Measurements from ENCODE around the gene GPR132. TPM values are rescaled to one million over a fixed set of nuclear protein-coding genes. Genes with fewer than 3 reads are reported as not detected.

Gene GPR132
- total RNA-seq, 1 donor from 2014 or later, result 48.5 TPM

DNA sequence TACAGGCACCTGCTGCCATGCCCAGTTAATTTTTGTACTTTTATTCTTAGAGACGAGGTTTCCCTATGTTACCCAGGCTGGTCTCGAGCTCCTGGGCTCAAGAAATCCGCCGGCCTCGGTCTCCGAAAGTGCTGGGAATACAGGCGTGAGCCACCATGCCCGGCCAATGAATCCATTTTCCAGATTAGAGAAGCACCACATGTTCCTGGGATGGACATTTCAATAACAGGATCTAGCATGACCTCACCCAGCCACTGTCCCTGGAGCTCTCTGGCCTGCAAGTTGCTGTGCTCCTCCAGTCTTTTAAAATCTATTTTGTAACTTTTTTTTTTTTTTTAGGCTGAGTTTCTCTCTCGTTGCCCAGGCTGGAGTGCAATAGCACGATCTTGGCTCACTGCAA, 2.2 kb downstream of the GPR132 start:
- no peaks in the 10 kb centered on the region for H3K9me3 Mint-ChIP-seq
- ChIA-PET CTCF (interaction anchor here (1.7 to 7.7 kb wide), 2 partner anchors 18 to 24 kb away, joined by 6 to 56 read pairs; no protein-coding TSS in a partner anchor), POLR2A (interaction anchor here (0.6 to 4.4 kb wide), 12 partner anchors 8 to 402 kb away, joined by 3 to 38 read pairs (median 10); partner anchors contain the start of genes BRF1, CDCA4, CLBA1 and PLD4)
- ATAC-seq (ENCODE audit: low read depth) (no peak), DNase-seq (no peak)
- no peak for TF ChIP-seq CTCF (IDR thresholded peaks at IDR 0.05)
- intact Hi-C loops (cut with micrococcal nuclease), result loop anchor here (5.0 kb wide), 1 partner anchor 136 kb away; no protein-coding TSS in a partner anchor
- H3K4me1 Mint-ChIP-seq, result peaks cover 89% of the 10 kb centered on the region
- H3K27me3 Mint-ChIP-seq, result no peaks in the 10 kb centered on the region
- H3K27ac Mint-ChIP-seq, result peak overlapping the region; percentile 89
- peak overlapping the region; percentile 90 for H3K4me3 Mint-ChIP-seq
- H3K36me3 Mint-ChIP-seq (ENCODE audit: low read depth), result peaks cover 23% of the 10 kb centered on the region

- ChIA-PET CTCF (interaction anchor here (1.6 to 7.7 kb wide), 3 partner anchors 8 to 25 kb away, joined by 3 to 56 read pairs (median 6); no protein-coding TSS in a partner anchor), POLR2A (interaction anchor here (0.7 to 3.1 kb wide), 9 partner anchors 9 to 359 kb away, joined by 3 to 26 read pairs (median 7); partner anchors contain the start of genes CDCA4 and PLD4)
- TF ChIP-seq CTCF (IDR thresholded peaks at IDR 0.05), result no peak
- no peaks in the 10 kb centered on the region for H3K27me3 Mint-ChIP-seq
- ATAC-seq (ENCODE audit: low read depth) (no peak), DNase-seq (no peak)
- H3K4me3 Mint-ChIP-seq, result peak overlapping the region; percentile 90
- H3K36me3 Mint-ChIP-seq (ENCODE audit: low read depth), result peaks cover 29% of the 10 kb centered on the region
- H3K4me1 Mint-ChIP-seq, result peaks cover 80% of the 10 kb centered on the region
- H3K9me3 Mint-ChIP-seq, result no peaks in the 10 kb centered on the region
- intact Hi-C loops (cut with micrococcal nuclease), result loop anchor here (5.0 kb wide), 1 partner anchor 135 kb away; no protein-coding TSS in a partner anchor
- H3K27ac Mint-ChIP-seq, result peak overlapping the region; percentile 89
Measured at GRCh38 chr14:105062048-105062433, 3.2 kb downstream of the GPR132 start.

GRCh38 chr14:105061428-105062047, 3.7 kb downstream of the GPR132 start:
- ATAC-seq (ENCODE audit: low read depth) (peak; percentile 19), DNase-seq (peak; percentile 61)
- intact Hi-C loops (cut with micrococcal nuclease), result loop anchor here (1.0 to 5.0 kb wide), 2 partner anchors 9 to 134 kb away; no protein-coding TSS in a partner anchor
- Mint-ChIP-seq H3K9me3 (no peaks in the 10 kb centered on the region), H3K4me1 (peaks cover 75% of the 10 kb centered on the region), H3K27me3 (no peaks in the 10 kb centered on the region), H3K27ac (peak overlapping the region; percentile 89), H3K4me3 (peak overlapping the region; percentile 90), H3K36me3 (ENCODE audit: low read depth) (peaks cover 35% of the 10 kb centered on the region)
- TF ChIP-seq CTCF (IDR thresholded peaks at IDR 0.05), result no peak
- ChIA-PET POLR2A (interaction anchor here (0.6 to 3.1 kb wide), 13 partner anchors 10 to 360 kb away, joined by 3 to 26 read pairs (median 7); partner anchors contain the start of genes CDCA4, CLBA1 and PLD4), CTCF (interaction anchor here (0.8 to 7.7 kb wide), 4 partner anchors 9 to 291 kb away, joined by 3 to 56 read pairs (median 4); no protein-coding TSS in a partner anchor)

DNA sequence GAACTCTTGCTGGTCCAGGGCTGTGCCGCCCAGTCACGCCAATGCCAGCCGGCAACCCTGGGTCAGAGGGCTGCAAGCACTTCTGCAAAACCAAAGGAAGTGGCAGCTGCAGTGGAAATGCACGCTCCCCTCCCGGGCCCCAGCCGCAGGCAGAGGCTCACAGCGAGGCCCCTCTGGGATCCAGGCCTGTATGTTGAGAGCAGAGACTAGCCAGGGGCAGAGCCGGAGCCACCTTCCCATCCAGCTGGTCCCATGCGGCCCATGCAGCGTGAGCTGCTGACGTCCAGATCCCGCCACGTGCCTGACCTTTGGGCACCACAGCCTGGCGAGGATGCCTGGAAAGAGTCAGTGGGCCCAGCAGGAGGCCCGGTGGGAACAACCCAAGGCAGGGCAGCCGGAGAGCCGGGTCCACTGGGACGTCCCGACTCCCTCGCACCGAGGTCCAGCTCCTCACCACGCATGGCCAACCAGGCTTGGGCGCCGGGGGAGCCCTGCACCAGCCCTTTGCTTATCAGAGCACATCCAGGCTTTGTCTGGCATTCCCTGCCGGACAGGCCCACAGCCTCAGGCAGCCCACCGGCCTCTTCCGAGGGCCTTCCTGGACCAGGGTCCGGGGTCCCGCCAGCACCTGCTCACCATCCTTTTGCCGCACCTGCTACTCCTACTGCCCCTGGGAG, 4.3 kb downstream of the GPR132 start:
- H3K27me3 Mint-ChIP-seq, result no peaks in the 10 kb centered on the region
- H3K36me3 Mint-ChIP-seq (ENCODE audit: low read depth), result peaks cover 40% of the 10 kb centered on the region
- H3K4me1 Mint-ChIP-seq, result peaks cover 68% of the 10 kb centered on the region
- H3K9me3 Mint-ChIP-seq, result no peaks in the 10 kb centered on the region
- H3K27ac Mint-ChIP-seq, result peak overlapping the region; percentile 89
- no peak for DNase-seq
- TF ChIP-seq CTCF (IDR thresholded peaks at IDR 0.05), result no peak
- ChIA-PET POLR2A (interaction anchor here (0.6 to 3.1 kb wide), 12 partner anchors 10 to 188 kb away, joined by 3 to 26 read pairs (median 6); partner anchors contain the start of genes CDCA4, CLBA1 and PLD4), CTCF (interaction anchor here (0.8 to 7.7 kb wide), 4 partner anchors 9 to 291 kb away, joined by 3 to 56 read pairs (median 4); no protein-coding TSS in a partner anchor)
- intact Hi-C loops (cut with micrococcal nuclease), result loop anchor here (1.0 to 5.0 kb wide), 2 partner anchors 9 to 134 kb away; no protein-coding TSS in a partner anchor
- peak; percentile 8 for ATAC-seq (ENCODE audit: low read depth)
- H3K4me3 Mint-ChIP-seq, result peak overlapping the region; percentile 90

Measured in activated B cell treated with CpG ODN at 0.5 μM for 24 hours (primary cell).